IPS-NIHi7 (cell line): ENCODE measurements around the gene DDX53.

Experiments used
- DNase-seq: peaks from one replicate; pipeline ENCODE4 v3.0.0; 2012; ENCODE audit warnings: mixed read lengths; ENCODE audit errors: extremely low spot score

Gene DDX53

DNA sequence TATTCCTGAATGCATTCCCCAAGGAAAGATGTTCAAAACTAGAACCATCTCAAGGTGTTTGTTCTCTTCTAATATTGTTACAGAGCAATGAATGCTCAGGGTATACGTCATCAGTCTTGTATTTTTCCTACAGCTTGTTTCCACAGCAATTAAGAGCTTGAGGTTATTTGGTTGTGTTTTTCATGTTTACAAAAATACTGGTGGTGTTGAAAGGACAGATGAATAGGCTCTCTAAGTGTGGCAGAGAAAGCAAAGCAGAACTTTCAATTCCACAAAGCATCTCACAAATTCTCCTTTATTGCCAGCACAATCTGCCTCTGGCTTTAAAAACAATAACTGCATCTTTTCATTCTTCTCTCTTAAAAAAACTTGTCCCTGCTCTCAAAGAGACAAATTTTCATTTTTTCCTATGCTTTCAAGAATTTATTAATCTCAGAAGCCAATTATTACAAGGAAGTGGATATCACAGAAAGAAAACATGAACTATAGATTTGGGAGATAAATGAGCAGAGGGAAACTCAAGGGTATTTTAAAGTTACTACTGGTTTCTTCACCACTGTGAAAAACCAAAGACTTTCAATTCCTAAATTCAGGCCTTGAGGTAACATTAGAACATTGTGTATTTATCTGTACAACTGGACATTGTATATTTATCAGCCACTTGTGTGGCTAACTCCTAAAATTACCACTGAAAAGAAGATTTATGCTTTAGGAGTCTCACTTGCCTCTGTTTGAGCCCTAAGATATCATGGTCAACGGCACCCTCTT is 49.2 kb downstream of the DDX53 start:
- DNase-seq = no peak

DNA sequence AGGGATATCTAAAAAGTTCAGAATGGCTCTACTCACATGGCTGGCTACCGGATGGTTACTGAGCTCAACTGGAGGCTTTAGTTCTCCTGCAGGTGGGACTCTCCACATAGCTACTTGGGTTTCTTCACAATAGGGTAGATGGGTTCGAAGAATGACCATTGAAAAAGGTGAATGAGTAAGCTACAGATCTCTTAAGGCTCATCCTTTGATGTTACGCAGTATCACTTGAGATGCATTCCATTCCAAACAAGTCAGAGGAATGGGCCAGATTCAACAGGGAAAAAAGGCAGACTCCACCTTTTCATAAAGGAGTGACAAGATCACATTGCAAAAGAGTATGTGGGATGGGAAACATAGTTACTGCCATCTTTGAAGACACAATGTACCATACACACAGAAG is 52.6 kb downstream of the DDX53 start:
- DNase-seq = peak; percentile 20
